SK-N-SH treated with all-trans-retinoic acid at 6 μM for 48 hours (cell line): ENCODE measurements around the gene KIFC3.

ENCODE experiments used
- CREB5 ChIP-seq: fragments of 250-450 bp; sonication (Bioruptor Pico); IDR thresholded peaks from 2 replicates; pipeline ENCODE4 v1.5.1; 2020; ENCODE audit warnings: low read depth, mild to moderate bottlenecking, moderate library complexity
- ESRRG ChIP-seq: fragments of 250-450 bp; sonication (Bioruptor Pico); IDR thresholded peaks from 2 replicates; pipeline ENCODE4 v1.6.1; 2021; ENCODE audit warnings: mild to moderate bottlenecking
- GLIS3 ChIP-seq: fragments of 250-450 bp; sonication (Bioruptor Pico); IDR thresholded peaks from 2 replicates; pipeline ENCODE4 v1.5.0; 2020; ENCODE audit warnings: mild to moderate bottlenecking, moderate library complexity
- PATZ1 ChIP-seq: fragments of 250-450 bp; sonication (Bioruptor Pico); IDR thresholded peaks from 2 replicates; pipeline ENCODE4 v1.8.0; 2020; ENCODE audit warnings: mild to moderate bottlenecking, moderate library complexity, borderline replicate concordance
- POU6F1 ChIP-seq: fragments of 250-450 bp; sonication (Bioruptor Pico); IDR thresholded peaks from 2 replicates; pipeline ENCODE4 v1.8.0; 2021; ENCODE audit warnings: low read depth, mild to moderate bottlenecking, moderate library complexity, borderline replicate concordance
- PPARA ChIP-seq: fragments of 250-450 bp; sonication (Bioruptor Pico); IDR thresholded peaks from 2 replicates; pipeline ENCODE4 v1.5.0; 2020; ENCODE audit warnings: mild to moderate bottlenecking, borderline replicate concordance
- RARB ChIP-seq: fragments of 250-450 bp; sonication (Bioruptor Pico); IDR thresholded peaks from 2 replicates; pipeline ENCODE4 v1.8.0; 2021; ENCODE audit warnings: mild to moderate bottlenecking, moderate library complexity
- ZNF565 ChIP-seq: fragments of 450-650 bp; formaldehyde crosslinking; conservative IDR thresholded peaks from 2 replicates; pipeline ENCODE4 v1.5.0; 2020; ENCODE audit warnings: low read depth, mild to moderate bottlenecking, moderate library complexity

GRCh38 chr16:57770361-57770760 is 31.9 kb downstream of the KIFC3 start:
- TF ChIP-seq GLIS3 (CRISPR knock-in tag) (no peak), ZNF565 (CRISPR knock-in tag) (no peak), PATZ1 (no peak), PPARA (CRISPR knock-in tag) (no peak), RARB (no peak), POU6F1 (CRISPR knock-in tag) (no peak), ESRRG (CRISPR knock-in tag) (no peak), CREB5 (CRISPR knock-in tag) (no peak)
